Uterus (tissue), 4 donors: ENCODE measurements around the gene MOCOS. TPM values are rescaled to one million over a fixed set of nuclear protein-coding genes. Genes with fewer than 3 reads are reported as not detected.

Experiments
- DNase-seq, 2 donors: peaks; one replicate each; pipeline ENCODE4 v3.0.0-alpha.2; 2019 to 2020
- H3K27ac ChIP-seq, 2 donors: fragments of 200-600 bp; sonication (generic); 1 replicate in 1 of 2; 2 replicates in 1 of 2; pipeline ENCODE4 v1.5.1; 2016 to 2018
- H3K27me3 ChIP-seq, 2 donors: fragments of 200-600 bp; sonication (generic); one replicate each; pipeline ENCODE4 v1.5.1; 2018 to 2019; ENCODE audit warnings: control low read depth in 1 of 2
- H3K36me3 ChIP-seq, 2 donors: fragments of 200-600 bp; sonication (generic); one replicate each; pipeline ENCODE4 v1.5.1; 2019; ENCODE audit warnings: control low read depth in 1 of 2
- H3K4me1 ChIP-seq, 2 donors: fragments of 200-600 bp; sonication (generic); one replicate each; pipeline ENCODE4 v1.5.1; 2018 to 2019; ENCODE audit warnings: control low read depth in 1 of 2
- H3K4me3 ChIP-seq, 2 donors: fragments of 200-600 bp; sonication (generic); 1 replicate in 1 of 2; 2 replicates in 1 of 2; pipeline ENCODE4 v1.5.1; 2018 to 2019; ENCODE audit warnings: mild to moderate bottlenecking in 1 of 2
- H3K9me3 ChIP-seq, 2 donors: fragments of 200-600 bp; sonication (generic); one replicate each; pipeline ENCODE4 v1.5.1; 2019; ENCODE audit warnings: control low read depth in 1 of 2
- CTCF ChIP-seq, 4 experiments: fragments of 200-600 bp in 2 of 4; fragments of 450-650 bp in 2 of 4; sonication (generic) in 2 of 4; IDR thresholded peaks; one replicate each; pipeline ENCODE4 v1.5.1; 2016 to 2019; ENCODE audit warnings: antibody characterized with exemption in 4 of 4, mild to moderate bottlenecking in 2 of 4, moderate library complexity in 1 of 4
- POLR2A ChIP-seq, 2 donors: fragments of 450-650 bp; IDR thresholded peaks; one replicate each; pipeline ENCODE4 v1.6.1; 2016; ENCODE audit warnings: antibody characterized with exemption in 2 of 2, mild to moderate bottlenecking in 1 of 2, moderate library complexity in 1 of 2
- intact Hi-C: fragments of 100-400 bp; cut with DNase I; formaldehyde crosslinking; loops from one replicate; pipeline ENCODE4 v1.15.1; 2023; ENCODE audit warnings: low total_unique reads
- total RNA-seq, 4 donors: library from RNA; depleted of rRNA in 3 of 4; stranded (reverse); fragments of >200 nt in 3 of 4; gene quantifications; one replicate each; pipeline versions ENCODE4 v1.1.0 to v1.2.4, GENCODE V29; 2014 to 2023
- donor health status: DM: yes; HTN: yes; CAD: no.

MOCOS gene
- total RNA-seq, 4 donors from 2014 or later, result under 0.01 to 1.7 (median 1.4) TPM; not detected in 1

- TF ChIP-seq CTCF (IDR thresholded peaks at IDR 0.05), result no peak
- no peak for TF ChIP-seq POLR2A (IDR thresholded peaks at IDR 0.05)
- intact Hi-C loops, result no loop called here
- no peak for DNase-seq
- Histone ChIP-seq H3K4me1 (no peaks in the 10 kb centered on the region), H3K4me3 (no peak overlapping the region), H3K36me3 (no peaks in the 10 kb centered on the region), H3K9me3 (no peaks in the 10 kb centered on the region), H3K27me3 (no peaks in the 10 kb centered on the region), H3K27ac (no peak overlapping the region)
Observed at GRCh38 chr18:36255072-36255698, 67.9 kb downstream of the MOCOS start.

- Histone ChIP-seq H3K27me3 (no peaks in the 10 kb centered on the region), H3K9me3 (no peaks in the 10 kb centered on the region), H3K27ac (no peak overlapping the region), H3K36me3 (no peaks in the 10 kb centered on the region), H3K4me3 (no peak overlapping the region), H3K4me1 (no peaks in the 10 kb centered on the region)
- intact Hi-C loops, result no loop called here
- TF ChIP-seq CTCF (IDR thresholded peaks at IDR 0.05), result no peak
- no peak for TF ChIP-seq POLR2A (IDR thresholded peaks at IDR 0.05)
- no peak for DNase-seq
Observed at GRCh38 chr18:36256094-36256493, 68.8 kb downstream of the MOCOS start.

- TF ChIP-seq CTCF (IDR thresholded peaks at IDR 0.05) (no peak), POLR2A (IDR thresholded peaks at IDR 0.05) (no peak)
- H3K4me3 ChIP-seq, result no peak overlapping the region
Observed at GRCh38 chr18:36262971-36263370, 75.7 kb downstream of the MOCOS start.

GRCh38 chr18:36264283-36264682 lies 77.0 kb downstream of the MOCOS start:
- TF ChIP-seq POLR2A (IDR thresholded peaks at IDR 0.05), result no peak
- no peak for TF ChIP-seq CTCF (IDR thresholded peaks at IDR 0.05)
- no peaks in the 10 kb centered on the region for H3K36me3 ChIP-seq
- H3K4me3 ChIP-seq, result no peak overlapping the region
- intact Hi-C loops, result no loop called here
- no peaks in the 10 kb centered on the region for H3K9me3 ChIP-seq
- no peaks in the 10 kb centered on the region for H3K4me1 ChIP-seq
- DNase-seq, result no peak
- H3K27me3 ChIP-seq, result no peaks in the 10 kb centered on the region
- no peak overlapping the region for H3K27ac ChIP-seq

More at GRCh38 chr18:36262971-36263370, 75.7 kb downstream of the MOCOS start:
- Histone ChIP-seq H3K27me3 (no peaks in the 10 kb centered on the region), H3K4me1 (no peaks in the 10 kb centered on the region), H3K36me3 (no peaks in the 10 kb centered on the region), H3K27ac (no peak overlapping the region), H3K9me3 (no peaks in the 10 kb centered on the region)
- DNase-seq, result no peak
- intact Hi-C loops, result no loop called here

- Histone ChIP-seq H3K27ac (no peak overlapping the region), H3K9me3 (no peaks in the 10 kb centered on the region), H3K4me3 (no peak overlapping the region), H3K36me3 (no peaks in the 10 kb centered on the region), H3K4me1 (no peaks in the 10 kb centered on the region), H3K27me3 (no peaks in the 10 kb centered on the region)
- DNase-seq, result no peak
- TF ChIP-seq CTCF (IDR thresholded peaks at IDR 0.05) (no peak), POLR2A (IDR thresholded peaks at IDR 0.05) (no peak)
- intact Hi-C loops, result no loop called here
Observed at GRCh38 chr18:36265015-36265414, 77.7 kb downstream of the MOCOS start.
